SK-N-MC (cell line): Measurements from ENCODE around the gene CTTN.

Source experiments
- DNase-seq: peaks from one replicate; pipeline ENCODE4 v3.0.0-alpha.2; 2011; ENCODE audit warnings: low read depth, low spot score
- H3K27ac ChIP-seq: fragments of 200-600 bp; sonication (generic); 2 replicates; pipeline ENCODE4 v1.5.1; 2016; ENCODE audit warnings: mixed run types
- H3K36me3 ChIP-seq: fragments of 200-600 bp; sonication (generic); 2 replicates; pipeline ENCODE4 v1.6.1; 2017; ENCODE audit warnings: antibody characterized with exemption, low read length, mixed read lengths; ENCODE audit not compliant: insufficient read depth
- H3K4me3 ChIP-seq: fragments of 200-600 bp; sonication (generic); 2 replicates; pipeline ENCODE4 v1.5.1; 2016
- H3K9ac ChIP-seq: fragments of 200-600 bp; sonication (generic); 2 replicates; pipeline ENCODE4 v1.8.0; 2017; ENCODE audit warnings: mixed run types, mixed read lengths; ENCODE audit not compliant: insufficient read length
- H3K9me3 ChIP-seq: fragments of 200-600 bp; sonication (generic); 2 replicates; pipeline ENCODE4 v1.6.1; 2017; ENCODE audit warnings: low read depth, mild to moderate bottlenecking, antibody characterized with exemption, low read length, moderate library complexity, mixed read lengths
- EZH2 ChIP-seq: fragments of 200-600 bp; sonication (generic); IDR thresholded peaks from one replicate; pipeline ENCODE4 v1.6.1; 2017; ENCODE audit warnings: antibody characterized with exemption
- FOXP2 ChIP-seq: optimal IDR thresholded peaks from 2 replicates; pipeline ENCODE3; 2011; ENCODE audit warnings: mild to moderate bottlenecking, moderate library complexity; ENCODE audit not compliant: insufficient read depth; ENCODE audit errors: extremely low read length, control extremely low read depth
- POLR2AphosphoS5 ChIP-seq: IDR thresholded peaks from 2 replicates; pipeline ENCODE4 v1.6.1; 2012; ENCODE audit warnings: mild to moderate bottlenecking, low read depth, low read length, borderline replicate concordance

The CTTN gene

DNA sequence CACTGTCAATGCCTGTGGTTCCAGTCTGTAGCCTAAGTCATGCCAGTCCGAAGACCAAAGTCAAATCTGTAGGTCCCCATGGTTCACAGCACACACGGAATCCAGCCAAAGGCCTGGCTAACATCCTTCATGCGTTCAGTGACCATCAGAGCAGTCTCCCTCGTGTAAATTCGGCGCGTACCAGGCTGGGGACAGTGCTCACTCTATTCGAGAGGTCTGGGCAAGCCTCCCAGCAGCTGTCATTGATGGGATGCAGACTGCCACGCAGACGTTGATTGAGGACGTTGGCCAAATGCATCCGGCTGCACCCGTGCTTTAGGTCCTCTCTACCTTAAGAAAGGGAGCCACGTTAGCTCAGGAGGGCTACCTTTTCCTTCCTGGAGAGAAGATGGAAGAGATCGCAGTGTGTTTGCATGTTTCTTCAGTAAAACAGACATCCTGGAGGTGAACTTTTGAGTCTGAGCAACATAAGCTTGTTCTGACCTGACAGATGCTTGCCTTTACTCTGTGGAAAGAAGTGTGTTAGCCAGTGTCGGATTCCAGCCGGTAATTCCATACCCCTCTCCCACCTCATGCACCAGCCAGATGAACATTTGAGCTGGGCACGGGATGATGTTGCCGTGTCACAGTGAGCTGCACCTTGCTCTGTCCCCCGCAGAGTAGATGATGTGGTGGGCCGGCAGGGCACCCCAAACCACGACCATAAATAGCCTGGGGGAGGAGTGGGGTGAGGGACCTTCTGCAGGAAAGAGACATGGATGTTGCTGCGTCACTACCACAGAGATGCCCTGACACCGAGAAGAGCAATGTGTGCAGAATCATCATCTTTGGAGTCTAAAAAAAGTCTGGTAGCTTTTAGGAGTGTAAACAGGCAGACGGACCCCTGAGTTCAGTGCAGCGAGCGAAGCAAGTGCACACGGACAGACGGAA lies 12.2 kb downstream of the CTTN start:
- peaks cover 92% of the 10 kb centered on the region for H3K36me3 ChIP-seq

DNA sequence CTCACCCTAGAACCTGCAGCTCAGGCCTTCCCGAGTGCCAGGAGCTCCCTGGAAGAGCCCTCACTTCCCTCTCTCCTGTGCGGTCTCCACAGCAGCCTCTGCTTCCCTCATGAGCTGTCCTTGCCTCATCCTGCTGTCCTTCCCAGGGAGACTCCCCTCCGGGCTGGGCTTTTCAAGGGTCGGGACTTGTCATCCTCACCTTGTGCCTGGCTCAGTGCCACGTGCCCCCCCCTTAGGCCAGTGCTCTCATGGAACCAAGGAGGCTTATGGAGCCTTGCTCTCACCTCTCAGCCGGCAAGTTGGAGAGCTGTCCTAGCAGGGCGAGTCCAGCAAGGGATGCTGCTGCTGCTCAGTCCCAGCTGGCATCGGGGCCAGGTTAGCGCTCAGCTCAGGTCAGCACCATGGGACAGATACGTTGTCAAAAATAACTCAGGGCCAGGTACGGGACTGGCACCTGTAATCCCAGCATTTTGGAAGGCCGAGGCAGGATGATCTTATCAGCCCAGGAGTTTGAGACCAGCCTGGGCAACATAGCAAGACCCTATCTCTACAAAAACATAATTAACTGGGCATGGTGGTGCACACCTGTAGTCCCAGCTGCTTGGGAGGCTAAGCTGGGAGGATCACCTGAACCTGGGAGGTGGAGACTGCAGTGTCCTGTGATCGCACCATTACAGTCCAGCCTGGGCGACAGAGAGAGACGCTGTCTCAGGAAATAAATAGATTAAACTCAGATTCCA lies 13.6 kb downstream of the CTTN start:
- Histone ChIP-seq H3K27ac (no peak overlapping the region), H3K9me3 (no peaks in the 10 kb centered on the region), H3K36me3 (peaks cover 90% of the 10 kb centered on the region), H3K9ac (no peak overlapping the region), H3K4me3 (no peak overlapping the region)
- no peak for DNase-seq
- no peak for TF ChIP-seq POLR2AphosphoS5
- TF ChIP-seq EZH2, result no peak
- TF ChIP-seq FOXP2, result no peak

More for the DNA sequence above, 12.2 kb downstream of the CTTN start:
- Histone ChIP-seq H3K4me3 (no peak overlapping the region), H3K9me3 (no peaks in the 10 kb centered on the region), H3K9ac (no peak overlapping the region), H3K27ac (no peak overlapping the region)
- TF ChIP-seq FOXP2 (no peak), EZH2 (no peak), POLR2AphosphoS5 (no peak)
- no peak for DNase-seq

DNA sequence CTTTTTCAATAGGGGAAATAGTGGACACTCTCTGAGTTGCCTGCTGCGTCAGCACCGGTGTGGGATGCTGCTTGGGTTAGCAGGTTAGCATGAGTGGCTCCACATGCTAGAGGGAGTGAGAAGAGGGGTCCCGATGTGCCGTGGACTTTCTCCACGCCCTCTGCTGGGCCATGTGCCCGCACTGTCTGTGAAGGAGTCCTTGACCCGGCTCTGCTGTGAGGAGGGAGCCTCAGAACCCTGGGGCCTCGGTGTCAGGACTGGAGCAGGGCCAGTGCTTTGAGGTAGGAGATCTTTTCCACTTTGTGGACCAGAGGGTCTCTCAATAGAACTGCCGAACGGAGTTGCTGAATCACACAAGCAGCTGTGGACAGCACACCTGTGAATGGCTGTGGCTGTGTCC lies 14.8 kb downstream of the CTTN start:
- Histone ChIP-seq H3K4me3 (no peak overlapping the region), H3K9ac (no peak overlapping the region), H3K36me3 (peaks cover 89% of the 10 kb centered on the region), H3K9me3 (no peaks in the 10 kb centered on the region), H3K27ac (no peak overlapping the region)
- no peak for DNase-seq
- TF ChIP-seq FOXP2 (no peak), POLR2AphosphoS5 (no peak), EZH2 (no peak)

DNA sequence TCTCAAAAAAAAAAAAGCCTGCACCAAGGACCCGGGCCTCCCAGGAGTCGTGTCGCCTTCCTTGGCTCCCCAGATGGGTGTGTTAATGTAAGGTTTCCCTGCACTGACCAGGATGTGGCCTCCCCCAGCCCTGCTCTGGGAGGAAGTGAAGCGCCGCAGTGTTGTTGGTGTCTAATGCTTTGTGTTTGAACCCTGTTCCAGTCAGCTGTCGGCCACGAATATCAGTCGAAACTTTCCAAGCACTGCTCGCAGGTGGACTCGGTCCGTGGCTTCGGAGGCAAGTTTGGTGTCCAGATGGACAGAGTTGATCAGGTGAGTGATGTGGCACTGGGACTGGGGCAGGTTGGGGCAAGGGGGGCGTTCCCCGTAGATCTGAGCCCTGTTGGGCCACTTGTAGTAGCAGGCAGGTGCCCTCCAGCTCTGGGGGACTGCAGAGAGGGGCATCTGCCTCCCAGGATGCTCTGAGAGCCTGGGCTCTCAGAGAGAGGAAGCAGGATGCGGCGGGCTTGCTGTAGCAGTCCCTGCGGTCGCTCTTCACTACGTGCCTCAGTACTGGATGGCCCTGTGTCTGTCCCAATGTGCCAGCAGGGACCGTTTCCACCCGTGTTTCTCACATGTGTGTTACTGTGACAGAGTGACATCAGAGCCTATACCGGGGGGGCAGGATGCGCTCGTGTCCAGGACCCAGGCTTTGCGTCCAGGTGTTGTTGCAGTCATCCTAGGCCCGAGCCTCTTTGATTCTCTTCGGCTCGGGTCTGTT lies 16.2 kb downstream of the CTTN start:
- no peak for DNase-seq
- Histone ChIP-seq H3K27ac (no peak overlapping the region), H3K4me3 (no peak overlapping the region), H3K9ac (no peak overlapping the region), H3K9me3 (no peaks in the 10 kb centered on the region), H3K36me3 (peaks cover 85% of the 10 kb centered on the region)
- no peak for TF ChIP-seq POLR2AphosphoS5
- no peak for TF ChIP-seq FOXP2
- no peak for TF ChIP-seq EZH2

DNA sequence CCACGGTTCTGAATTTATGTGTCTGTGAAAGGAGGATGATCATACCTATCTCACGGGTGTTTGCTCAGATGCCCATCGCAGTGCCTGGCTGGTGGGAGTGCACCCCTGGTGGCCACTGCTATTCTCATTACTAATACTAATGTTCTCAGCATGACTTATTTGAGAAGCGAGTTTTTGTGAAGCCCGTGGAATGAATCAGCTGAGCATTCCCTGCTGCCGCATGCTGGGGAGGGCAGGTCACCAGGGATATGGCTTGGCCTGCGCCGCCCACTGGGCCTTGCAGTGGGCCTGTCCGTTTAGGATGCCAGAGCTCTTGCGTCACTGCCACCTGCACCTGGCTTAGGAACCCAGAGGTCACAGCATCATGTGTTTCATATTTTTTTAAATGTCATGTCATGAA lies 16.9 kb downstream of the CTTN start:
- Histone ChIP-seq H3K36me3 (peaks cover 85% of the 10 kb centered on the region), H3K27ac (peak overlapping the region; percentile 82; the same call in 1 of the 2 replicates), H3K9me3 (no peaks in the 10 kb centered on the region), H3K9ac (no peak overlapping the region), H3K4me3 (no peak overlapping the region)
- no peak for DNase-seq
- TF ChIP-seq FOXP2, result no peak
- no peak for TF ChIP-seq EZH2
- TF ChIP-seq POLR2AphosphoS5, result no peak

DNA sequence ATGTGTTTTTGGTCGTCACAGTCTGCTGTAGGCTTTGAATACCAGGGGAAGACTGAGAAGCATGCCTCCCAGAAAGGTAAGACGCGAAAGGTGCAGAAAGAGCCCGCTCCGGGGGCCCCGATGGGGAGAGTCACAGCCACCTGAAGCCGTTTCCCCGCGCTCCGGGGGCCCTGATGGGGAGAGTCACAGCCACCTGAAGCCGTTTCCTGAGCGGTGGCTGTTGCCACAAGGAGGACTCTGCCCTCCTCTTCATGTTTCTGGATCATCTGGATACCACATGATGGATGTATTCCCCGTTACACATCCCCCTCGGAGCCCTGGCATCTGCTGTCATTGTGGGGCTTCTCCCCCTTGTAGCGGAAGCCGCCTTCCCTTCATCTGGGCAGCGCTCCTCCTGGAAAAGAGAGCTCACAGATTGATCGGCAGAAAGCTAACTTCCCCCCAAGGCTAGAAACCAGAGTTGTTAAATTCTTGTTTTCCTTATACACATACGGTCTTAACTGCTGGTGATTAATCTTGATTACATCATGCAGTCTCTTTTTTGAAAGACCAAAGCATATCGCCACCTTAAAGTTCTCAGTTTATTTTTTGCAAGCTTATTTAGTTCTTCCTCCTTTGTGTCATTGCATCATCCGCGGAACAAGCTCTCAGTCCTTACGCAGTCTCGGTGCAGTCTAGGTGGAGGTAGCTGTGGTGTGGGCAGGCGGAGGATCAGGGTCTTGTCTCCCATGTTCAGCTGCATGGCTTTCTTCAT lies 17.5 kb downstream of the CTTN start:
- H3K36me3 ChIP-seq, result peaks cover 84% of the 10 kb centered on the region

DNA sequence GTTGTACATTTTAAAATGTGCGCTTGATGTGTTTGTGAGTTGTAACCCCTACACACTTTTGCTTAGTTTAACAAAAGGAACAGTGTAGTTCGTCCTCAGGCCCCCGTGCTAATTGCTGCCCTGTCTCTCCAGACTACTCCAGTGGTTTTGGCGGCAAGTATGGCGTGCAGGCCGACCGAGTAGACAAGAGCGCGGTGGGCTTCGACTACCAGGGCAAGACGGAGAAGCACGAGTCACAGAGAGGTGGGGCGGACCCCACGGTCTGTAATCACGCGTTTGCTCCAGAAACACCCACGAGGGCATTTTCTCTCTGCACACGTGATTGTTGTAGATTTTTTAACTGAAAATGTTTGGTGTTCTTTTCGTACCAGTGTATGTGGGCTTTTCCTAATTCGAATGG lies 18.6 kb downstream of the CTTN start:
- H3K9me3 ChIP-seq, result no peaks in the 10 kb centered on the region
- H3K27ac ChIP-seq, result peak overlapping the region; percentile 82; the same call in 1 of the 2 replicates
- no peak for DNase-seq
- H3K36me3 ChIP-seq, result peaks cover 84% of the 10 kb centered on the region
- no peak overlapping the region for H3K4me3 ChIP-seq
- no peak for TF ChIP-seq POLR2AphosphoS5
- TF ChIP-seq FOXP2, result no peak
- no peak for TF ChIP-seq EZH2
- no peak overlapping the region for H3K9ac ChIP-seq

More for the DNA sequence above, 17.5 kb downstream of the CTTN start:
- H3K27ac ChIP-seq, result peak overlapping the region; percentile 82
- no peak overlapping the region for H3K4me3 ChIP-seq
- H3K9me3 ChIP-seq, result no peaks in the 10 kb centered on the region
- no peak for TF ChIP-seq FOXP2
- no peak for TF ChIP-seq POLR2AphosphoS5
- no peak for TF ChIP-seq EZH2
- DNase-seq, result no peak
- no peak overlapping the region for H3K9ac ChIP-seq

DNA sequence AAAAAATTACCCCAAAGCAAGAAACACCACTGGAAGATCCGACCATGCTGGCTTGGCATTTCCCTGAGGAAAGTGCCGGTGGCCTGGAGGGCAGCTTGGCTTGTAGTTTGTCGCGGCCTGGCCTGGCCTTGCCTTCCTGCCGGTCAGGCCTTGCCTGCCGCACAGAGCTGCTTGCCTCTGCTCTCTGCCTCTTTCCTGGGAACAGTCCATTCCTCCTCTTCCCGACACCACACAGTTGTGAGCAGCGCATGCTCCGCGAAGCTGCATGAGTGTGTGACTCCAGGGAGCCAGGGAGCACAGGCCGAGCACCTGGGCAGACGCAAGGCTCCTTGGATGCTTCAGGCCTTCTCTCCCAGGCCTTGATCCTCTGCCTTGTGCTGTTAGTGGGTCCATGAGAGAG lies 19.8 kb downstream of the CTTN start:
- H3K9ac ChIP-seq, result no peak overlapping the region
- no peak for TF ChIP-seq EZH2
- no peak for TF ChIP-seq POLR2AphosphoS5
- no peak for TF ChIP-seq FOXP2
- peaks cover 81% of the 10 kb centered on the region for H3K36me3 ChIP-seq
- no peak overlapping the region for H3K4me3 ChIP-seq
- H3K27ac ChIP-seq, result no peak overlapping the region
- DNase-seq, result no peak
- no peaks in the 10 kb centered on the region for H3K9me3 ChIP-seq
